ENCODE data around the gene RPS16. TPM values are rescaled to one million over a fixed set of nuclear protein-coding genes. Genes with fewer than 3 reads are reported as not detected.

Gene RPS16
- total and polyA plus RNA-seq, 2 of the 13 experiments (the other 11 are each of a cell fraction or from before 2014, with no cell fraction given) = 488 to 2,583 TPM

DNA sequence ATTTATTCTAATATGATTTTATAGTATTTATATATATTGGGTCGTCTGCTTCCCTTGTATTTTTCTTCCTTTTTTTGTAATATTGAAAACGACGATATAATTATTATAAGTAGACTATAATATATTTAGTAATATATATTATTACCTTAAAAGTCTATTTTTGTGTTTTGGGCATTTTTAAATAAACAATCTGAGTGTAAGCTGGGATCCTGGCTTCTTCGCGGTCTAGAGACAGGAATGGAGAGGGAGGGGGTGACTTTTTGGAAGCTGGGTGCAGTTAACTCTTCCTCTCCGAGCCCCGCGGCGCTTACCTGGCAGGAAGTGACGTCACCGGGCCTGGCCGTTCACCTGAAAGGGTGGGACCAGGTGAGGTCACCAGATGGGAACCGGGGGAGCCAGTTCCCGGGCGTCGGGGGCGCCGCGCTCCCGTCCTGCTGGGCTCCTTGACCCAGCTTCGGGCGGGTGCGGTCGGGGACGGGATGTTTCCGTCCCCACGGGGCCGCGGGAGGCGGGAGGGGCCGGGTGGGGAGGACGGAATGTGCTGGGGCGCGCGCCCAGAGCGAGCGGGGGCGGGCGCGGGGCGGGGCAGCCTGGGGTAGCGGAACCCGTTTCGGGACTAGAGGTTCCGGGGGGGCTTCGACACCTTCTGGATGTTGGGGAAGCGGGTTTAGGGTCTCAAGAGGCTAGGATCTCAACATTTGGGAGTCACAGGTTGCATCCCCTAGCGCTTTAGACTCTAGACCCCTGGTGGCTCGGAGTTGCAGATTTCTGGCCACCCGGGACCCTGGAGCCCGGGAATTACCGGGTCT, 26.3 kb downstream of the RPS16 start (continued):
- no peak for TF ChIP-seq U2AF2 (IDR thresholded peaks at IDR 0.05; ENCODE audit: low read depth, low read length)
- TF ChIP-seq NCOA5 (CRISPR knock-in tag; IDR thresholded peaks at IDR 0.05) = no peak
- TF ChIP-seq ZNF589 (CRISPR knock-in tag; conservative IDR thresholded peaks at IDR 0.05) = no peak
- TF ChIP-seq ZNF570 (CRISPR knock-in tag; IDR thresholded peaks at IDR 0.05; ENCODE audit: borderline replicate concordance) = no peak
- TF ChIP-seq, protein P1, sequence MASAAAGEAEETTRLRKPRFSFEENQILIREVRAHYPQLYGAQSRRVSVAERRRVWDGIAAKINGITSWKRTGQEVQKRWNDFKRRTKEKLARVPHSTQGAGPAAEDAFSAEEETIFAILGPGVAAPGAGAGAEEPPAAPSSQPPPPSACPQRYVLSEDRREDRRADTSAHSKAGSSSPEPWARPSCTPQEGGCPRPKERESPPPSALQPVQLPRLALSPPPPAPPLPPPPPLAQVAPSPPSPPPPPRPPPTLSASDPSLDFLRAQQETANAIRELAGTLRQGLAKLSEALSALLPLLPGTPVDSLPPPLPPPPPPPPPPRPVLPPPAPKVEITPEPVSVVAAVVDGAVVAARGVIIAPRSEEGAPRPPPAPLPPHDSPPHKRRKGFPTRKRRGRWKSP (CRISPR knock-in tag; IDR thresholded peaks at IDR 0.05) = 0 out of 2 replicates have a peak, but pooled peaks have one; percentile 28
- TF ChIP-seq SOX5 (CRISPR knock-in tag; IDR thresholded peaks at IDR 0.05; ENCODE audit: borderline replicate concordance) = no peak
- no peak for TF ChIP-seq ZZZ3 (CRISPR knock-in tag; IDR thresholded peaks at IDR 0.05; ENCODE audit: borderline replicate concordance)
- TF ChIP-seq ZNF792 (CRISPR knock-in tag; IDR thresholded peaks at IDR 0.05) = no peak
- peak; percentile 26; the same call in 1 of the 2 replicates for TF ChIP-seq ZSCAN21 (CRISPR knock-in tag; IDR thresholded peaks at IDR 0.05; ENCODE audit: borderline replicate concordance)
- TF ChIP-seq ZNF232 (CRISPR knock-in tag; IDR thresholded peaks at IDR 0.05; ENCODE audit: borderline replicate concordance) = no peak; the same call in 1 of the 2 replicates
- TF ChIP-seq, protein P2, sequence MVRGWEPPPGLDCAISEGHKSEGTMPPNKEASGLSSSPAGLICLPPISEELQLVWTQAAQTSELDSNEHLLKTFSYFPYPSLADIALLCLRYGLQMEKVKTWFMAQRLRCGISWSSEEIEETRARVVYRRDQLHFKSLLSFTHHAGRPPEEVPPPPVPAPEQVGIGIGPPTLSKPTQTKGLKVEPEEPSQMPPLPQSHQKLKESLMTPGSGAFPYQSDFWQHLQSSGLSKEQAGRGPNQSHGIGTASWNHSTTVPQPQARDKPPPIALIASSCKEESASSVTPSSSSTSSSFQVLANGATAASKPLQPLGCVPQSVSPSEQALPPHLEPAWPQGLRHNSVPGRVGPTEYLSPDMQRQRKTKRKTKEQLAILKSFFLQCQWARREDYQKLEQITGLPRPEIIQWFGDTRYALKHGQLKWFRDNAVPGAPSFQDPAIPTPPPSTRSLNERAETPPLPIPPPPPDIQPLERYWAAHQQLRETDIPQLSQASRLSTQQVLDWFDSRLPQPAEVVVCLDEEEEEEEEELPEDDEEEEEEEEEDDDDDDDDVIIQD (CRISPR knock-in tag; IDR thresholded peaks at IDR 0.05; ENCODE audit: low read depth) = no peak
- no peak for TF ChIP-seq MIER3 (CRISPR knock-in tag; IDR thresholded peaks at IDR 0.05; ENCODE audit: borderline replicate concordance)
- TF ChIP-seq TP53 (CRISPR knock-in tag; conservative IDR thresholded peaks at IDR 0.05) = 0 out of 2 replicates have a peak, but pooled peaks have one; percentile 6
- TF ChIP-seq, protein P3, sequence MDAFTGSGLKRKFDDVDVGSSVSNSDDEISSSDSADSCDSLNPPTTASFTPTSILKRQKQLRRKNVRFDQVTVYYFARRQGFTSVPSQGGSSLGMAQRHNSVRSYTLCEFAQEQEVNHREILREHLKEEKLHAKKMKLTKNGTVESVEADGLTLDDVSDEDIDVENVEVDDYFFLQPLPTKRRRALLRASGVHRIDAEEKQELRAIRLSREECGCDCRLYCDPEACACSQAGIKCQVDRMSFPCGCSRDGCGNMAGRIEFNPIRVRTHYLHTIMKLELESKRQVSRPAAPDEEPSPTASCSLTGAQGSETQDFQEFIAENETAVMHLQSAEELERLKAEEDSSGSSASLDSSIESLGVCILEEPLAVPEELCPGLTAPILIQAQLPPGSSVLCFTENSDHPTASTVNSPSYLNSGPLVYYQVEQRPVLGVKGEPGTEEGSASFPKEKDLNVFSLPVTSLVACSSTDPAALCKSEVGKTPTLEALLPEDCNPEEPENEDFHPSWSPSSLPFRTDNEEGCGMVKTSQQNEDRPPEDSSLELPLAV (CRISPR knock-in tag; conservative IDR thresholded peaks at IDR 0.05; ENCODE audit: low read depth) = no peak
- TF ChIP-seq ZBTB7B (CRISPR knock-in tag; IDR thresholded peaks at IDR 0.05) = peak; percentile 29; the same call in 1 of the 2 replicates
- TF ChIP-seq, protein P4, sequence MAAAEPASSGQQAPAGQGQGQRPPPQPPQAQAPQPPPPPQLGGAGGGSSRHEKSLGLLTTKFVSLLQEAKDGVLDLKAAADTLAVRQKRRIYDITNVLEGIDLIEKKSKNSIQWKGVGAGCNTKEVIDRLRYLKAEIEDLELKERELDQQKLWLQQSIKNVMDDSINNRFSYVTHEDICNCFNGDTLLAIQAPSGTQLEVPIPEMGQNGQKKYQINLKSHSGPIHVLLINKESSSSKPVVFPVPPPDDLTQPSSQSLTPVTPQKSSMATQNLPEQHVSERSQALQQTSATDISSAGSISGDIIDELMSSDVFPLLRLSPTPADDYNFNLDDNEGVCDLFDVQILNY (CRISPR knock-in tag; conservative IDR thresholded peaks at IDR 0.05) = no peak
- TF ChIP-seq, protein P5, sequence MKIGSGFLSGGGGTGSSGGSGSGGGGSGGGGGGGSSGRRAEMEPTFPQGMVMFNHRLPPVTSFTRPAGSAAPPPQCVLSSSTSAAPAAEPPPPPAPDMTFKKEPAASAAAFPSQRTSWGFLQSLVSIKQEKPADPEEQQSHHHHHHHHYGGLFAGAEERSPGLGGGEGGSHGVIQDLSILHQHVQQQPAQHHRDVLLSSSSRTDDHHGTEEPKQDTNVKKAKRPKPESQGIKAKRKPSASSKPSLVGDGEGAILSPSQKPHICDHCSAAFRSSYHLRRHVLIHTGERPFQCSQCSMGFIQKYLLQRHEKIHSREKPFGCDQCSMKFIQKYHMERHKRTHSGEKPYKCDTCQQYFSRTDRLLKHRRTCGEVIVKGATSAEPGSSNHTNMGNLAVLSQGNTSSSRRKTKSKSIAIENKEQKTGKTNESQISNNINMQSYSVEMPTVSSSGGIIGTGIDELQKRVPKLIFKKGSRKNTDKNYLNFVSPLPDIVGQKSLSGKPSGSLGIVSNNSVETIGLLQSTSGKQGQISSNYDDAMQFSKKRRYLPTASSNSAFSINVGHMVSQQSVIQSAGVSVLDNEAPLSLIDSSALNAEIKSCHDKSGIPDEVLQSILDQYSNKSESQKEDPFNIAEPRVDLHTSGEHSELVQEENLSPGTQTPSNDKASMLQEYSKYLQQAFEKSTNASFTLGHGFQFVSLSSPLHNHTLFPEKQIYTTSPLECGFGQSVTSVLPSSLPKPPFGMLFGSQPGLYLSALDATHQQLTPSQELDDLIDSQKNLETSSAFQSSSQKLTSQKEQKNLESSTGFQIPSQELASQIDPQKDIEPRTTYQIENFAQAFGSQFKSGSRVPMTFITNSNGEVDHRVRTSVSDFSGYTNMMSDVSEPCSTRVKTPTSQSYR (CRISPR knock-in tag; IDR thresholded peaks at IDR 0.05; ENCODE audit: borderline replicate concordance) = no peak
- no peak for TF ChIP-seq SMAD1 (CRISPR knock-in tag; IDR thresholded peaks at IDR 0.05; ENCODE audit: borderline replicate concordance, low read depth)
- TF ChIP-seq, protein P6, sequence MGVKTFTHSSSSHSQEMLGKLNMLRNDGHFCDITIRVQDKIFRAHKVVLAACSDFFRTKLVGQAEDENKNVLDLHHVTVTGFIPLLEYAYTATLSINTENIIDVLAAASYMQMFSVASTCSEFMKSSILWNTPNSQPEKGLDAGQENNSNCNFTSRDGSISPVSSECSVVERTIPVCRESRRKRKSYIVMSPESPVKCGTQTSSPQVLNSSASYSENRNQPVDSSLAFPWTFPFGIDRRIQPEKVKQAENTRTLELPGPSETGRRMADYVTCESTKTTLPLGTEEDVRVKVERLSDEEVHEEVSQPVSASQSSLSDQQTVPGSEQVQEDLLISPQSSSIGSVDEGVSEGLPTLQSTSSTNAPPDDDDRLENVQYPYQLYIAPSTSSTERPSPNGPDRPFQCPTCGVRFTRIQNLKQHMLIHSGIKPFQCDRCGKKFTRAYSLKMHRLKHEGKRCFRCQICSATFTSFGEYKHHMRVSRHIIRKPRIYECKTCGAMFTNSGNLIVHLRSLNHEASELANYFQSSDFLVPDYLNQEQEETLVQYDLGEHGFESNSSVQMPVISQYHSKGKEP (CRISPR knock-in tag; IDR thresholded peaks at IDR 0.05) = no peak

All from HepG2 (cell line).